ENCODE data around the gene MS4A18.

Gene MS4A18

DNA sequence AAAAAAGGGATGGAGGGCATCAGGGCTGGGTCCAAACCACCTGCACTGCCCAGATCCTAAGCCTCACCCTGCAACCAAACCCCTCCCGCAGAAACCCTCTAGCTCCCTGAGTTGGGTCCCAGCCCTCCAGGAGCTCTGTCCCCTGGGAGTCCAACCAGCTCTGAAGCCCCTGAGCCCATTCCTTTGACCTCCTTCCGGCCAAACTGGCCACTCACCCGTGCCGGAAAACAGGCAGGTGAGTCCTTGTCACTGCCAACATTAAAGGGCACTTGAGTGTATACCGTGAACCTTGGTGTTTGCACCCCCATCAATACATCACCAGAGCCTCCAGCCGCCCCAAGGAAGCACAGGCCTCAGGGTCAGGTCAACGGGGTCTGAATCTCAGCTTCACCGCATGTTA is 43.7 kb downstream of the MS4A18 start:
- DNase-seq: no peak

DNA sequence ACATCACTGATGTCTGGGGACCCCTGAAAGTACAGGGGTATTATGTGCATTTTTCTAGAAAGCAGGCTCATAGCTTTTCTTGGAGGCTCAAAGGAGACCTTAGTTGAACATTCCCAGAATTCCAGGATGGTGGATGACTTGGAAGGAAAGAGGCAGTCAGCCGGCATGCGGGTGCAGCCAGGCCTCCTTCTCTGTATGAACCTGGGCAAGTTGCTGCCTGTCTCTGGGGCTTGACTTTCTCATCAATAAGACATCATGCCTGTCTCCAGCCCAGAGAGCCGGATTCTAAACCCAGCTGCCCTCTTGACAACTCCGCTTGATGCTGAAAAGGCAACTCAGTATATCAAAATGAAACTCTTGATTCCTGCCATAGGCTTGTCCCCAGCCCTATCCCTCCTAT is 44.8 kb downstream of the MS4A18 start:
- no peak for DNase-seq

- DNase-seq: no peak
Measured at GRCh38 chr11:60769811-60770210, 45.3 kb downstream of the MS4A18 start.

GRCh38 chr11:60771146-60771545 is 46.6 kb downstream of the MS4A18 start:
- DNase-seq: no peak

- no peak for DNase-seq
Measured at GRCh38 chr11:60771879-60772525, 47.5 kb downstream of the MS4A18 start.

GRCh38 chr11:60772666-60773065 is 48.1 kb downstream of the MS4A18 start:
- DNase-seq: no peak

DNA sequence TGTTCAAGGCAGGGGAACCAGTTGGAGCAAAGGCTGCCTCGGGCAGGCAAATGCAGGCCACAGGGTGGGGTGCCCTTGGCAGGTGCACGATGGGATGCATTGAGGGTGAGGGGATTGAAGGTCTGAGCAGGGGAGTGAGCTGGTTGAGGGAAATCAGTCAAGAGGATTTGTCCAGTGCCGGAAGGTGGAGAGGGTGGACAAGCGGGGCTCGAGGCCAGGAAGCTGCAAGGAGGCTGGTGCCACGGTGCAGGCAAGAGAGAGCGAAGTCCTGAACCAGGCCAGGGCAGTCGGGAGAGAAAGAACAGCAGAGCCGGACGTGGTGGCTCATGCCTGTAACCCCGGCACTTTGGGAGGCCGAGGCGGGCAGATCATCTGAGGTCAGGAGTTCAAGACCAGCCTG is 50.2 kb downstream of the MS4A18 start:
- DNase-seq: no peak

GRCh38 chr11:60775420-60775961 is 51.0 kb downstream of the MS4A18 start:
- peak; percentile 87 for DNase-seq

DNA sequence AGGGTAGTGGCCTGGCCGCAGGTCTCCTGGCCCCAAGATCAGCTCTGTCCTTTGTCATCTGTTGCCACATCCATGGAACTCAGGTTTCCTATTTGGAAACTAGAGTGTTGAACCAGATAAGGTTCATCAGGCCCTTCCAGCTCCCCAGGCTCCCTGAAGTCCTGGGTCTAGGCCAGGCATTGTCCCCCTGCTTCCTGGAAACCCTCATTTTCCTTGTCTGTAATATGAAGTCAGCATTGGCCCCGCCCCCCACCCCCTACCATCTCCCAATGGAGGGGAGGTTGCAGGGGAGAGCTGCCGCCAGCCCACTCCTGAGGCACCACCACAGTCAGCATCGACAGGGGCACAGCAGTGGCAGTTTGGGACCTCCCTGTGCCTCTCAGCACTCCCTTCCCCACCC is 51.6 kb downstream of the MS4A18 start:
- DNase-seq: no peak

- no peak for DNase-seq
Measured at GRCh38 chr11:60777106-60777505, 52.6 kb downstream of the MS4A18 start.

- DNase-seq: no peak
Measured at GRCh38 chr11:60777572-60777971, 53.1 kb downstream of the MS4A18 start.

- DNase-seq: no peak
Measured at GRCh38 chr11:60780065-60780464, 55.5 kb downstream of the MS4A18 start.

- no peak for DNase-seq
Measured at GRCh38 chr11:60780774-60781173, 56.3 kb downstream of the MS4A18 start.

DNA sequence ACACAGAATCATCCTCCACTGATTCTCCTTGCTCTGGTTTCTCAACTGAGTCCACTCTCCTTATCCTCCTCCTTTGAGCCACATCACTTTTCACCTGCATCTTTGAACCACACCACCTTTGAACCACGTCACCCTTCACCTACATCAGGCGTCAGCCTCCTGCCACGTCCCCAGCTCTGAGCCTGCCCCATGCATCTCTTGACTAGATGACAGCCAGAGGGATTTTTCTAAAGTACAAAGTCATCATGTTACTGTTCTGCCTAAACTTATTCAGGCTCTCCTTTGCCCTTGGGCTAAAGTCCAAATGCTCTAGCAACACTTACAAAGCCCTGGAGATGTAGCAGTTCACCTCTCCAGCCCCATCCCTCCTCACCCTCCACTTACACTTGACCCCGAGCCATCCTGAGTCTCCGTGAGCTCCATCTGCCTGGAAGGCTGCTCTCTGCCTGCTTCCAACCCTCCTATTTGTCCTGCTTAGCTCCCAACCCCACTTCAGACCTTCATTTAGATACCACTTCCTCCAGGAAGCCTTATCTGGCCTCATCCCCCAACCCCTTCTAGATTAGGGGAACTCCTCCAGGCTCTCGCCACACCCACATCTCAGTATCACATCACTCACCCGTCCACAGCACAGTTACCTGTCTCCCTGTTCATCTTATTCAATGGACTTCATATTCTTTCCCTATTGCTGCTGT is 56.9 kb downstream of the MS4A18 start:
- DNase-seq: no peak

GRCh38 chr11:60781981-60782316 is 57.4 kb downstream of the MS4A18 start:
- no peak for DNase-seq

DNA sequence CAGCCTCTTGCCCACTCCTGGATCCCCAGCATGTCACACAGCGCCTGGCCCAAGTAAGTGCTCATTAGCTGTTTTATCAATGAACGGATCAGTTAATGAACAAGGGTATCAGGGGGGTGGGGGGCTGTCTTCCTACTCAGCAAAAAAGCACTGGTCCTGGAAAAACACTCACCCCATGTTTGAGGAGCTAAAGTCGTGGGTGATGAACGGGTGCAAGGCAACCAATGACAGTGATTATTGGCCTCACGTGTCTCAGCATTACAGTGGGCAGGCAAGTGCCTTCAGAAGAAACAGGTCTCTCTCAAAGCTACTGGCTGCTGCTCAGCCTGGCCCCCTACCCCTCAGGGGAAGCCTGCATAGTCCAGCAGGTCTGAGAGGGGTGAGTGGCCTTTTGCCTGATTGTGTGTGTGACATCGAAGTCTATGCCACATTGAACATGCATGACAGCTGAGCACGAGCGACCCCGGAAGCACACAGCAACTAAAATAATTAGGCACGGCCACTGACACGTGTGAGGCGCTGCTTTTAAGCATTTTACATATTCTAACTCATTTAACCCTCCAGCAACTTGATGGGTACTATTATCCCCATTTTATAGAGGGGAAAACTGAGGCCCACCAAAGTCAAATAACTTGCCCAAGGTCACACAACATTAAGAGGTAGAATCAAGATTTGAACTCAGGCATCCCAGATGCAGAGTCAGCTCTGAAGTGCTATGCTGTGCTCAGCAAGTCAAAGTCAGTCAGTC is 58.0 kb downstream of the MS4A18 start:
- no peak for DNase-seq

GRCh38 chr11:60783141-60783484 is 58.6 kb downstream of the MS4A18 start:
- no peak for DNase-seq

- no peak for DNase-seq
Measured at GRCh38 chr11:60783911-60784310, 59.4 kb downstream of the MS4A18 start.

- no peak for DNase-seq
Measured at GRCh38 chr11:60785136-60785535, 60.6 kb downstream of the MS4A18 start, which contains the start of gene MS4A10. TSS of gene MS4A10 (plus strand) at chr11:60785333. CDS start at chr11:60790336, 5,003 bp downstream.

- no peak for DNase-seq
Measured at GRCh38 chr11:60785806-60786361, 61.4 kb downstream of the MS4A18 start.

GRCh38 chr11:60786811-60787567 is 62.5 kb downstream of the MS4A18 start:
- DNase-seq: no peak

- no peak for DNase-seq
Measured at GRCh38 chr11:60788401-60789125, 64.0 kb downstream of the MS4A18 start.
